Suppressor macrophage treated with lipopolysaccharide for 4 hours (primary cell): ENCODE measurements around the gene ITGA8.
"Not testable (repeated sequence)": the region's sequence is repeated elsewhere in the genome, so short reads cannot be mapped to it uniquely, and the experiment has no call there.

Experiments used
- DNase-seq: peaks from one replicate; pipeline ENCODE4 v3.0.0-alpha.2; 2020

Gene ITGA8

GRCh38 chr10:15485684-15486316, 233.9 kb downstream of the ITGA8 start:
- DNase-seq: peak; percentile 6

- no peak for DNase-seq
Measured at GRCh38 chr10:15485027-15485426, 234.7 kb downstream of the ITGA8 start.

GRCh38 chr10:15484128-15484527, 235.6 kb downstream of the ITGA8 start:
- no peak for DNase-seq

- no peak for DNase-seq
Measured at GRCh38 chr10:15483215-15484075, 236.3 kb downstream of the ITGA8 start.

GRCh38 chr10:15482156-15482555, 237.6 kb downstream of the ITGA8 start:
- DNase-seq: no peak

- no peak for DNase-seq
Measured at GRCh38 chr10:15478950-15479349, 240.8 kb downstream of the ITGA8 start.

GRCh38 chr10:15478429-15478828, 241.3 kb downstream of the ITGA8 start:
- no peak for DNase-seq

GRCh38 chr10:15476337-15476736, 243.4 kb downstream of the ITGA8 start:
- DNase-seq: no peak

- not testable (repeated sequence) for DNase-seq
Measured at GRCh38 chr10:15475439-15475838, 244.3 kb downstream of the ITGA8 start.

GRCh38 chr10:15474671-15475070, 245.1 kb downstream of the ITGA8 start:
- no peak for DNase-seq

- DNase-seq: no peak
Measured at GRCh38 chr10:15473396-15473767, 246.3 kb downstream of the ITGA8 start.

GRCh38 chr10:15472431-15473395, 247.0 kb downstream of the ITGA8 start:
- no peak for DNase-seq

GRCh38 chr10:15472008-15472407, 247.7 kb downstream of the ITGA8 start:
- DNase-seq: no peak

- no peak for DNase-seq
Measured at GRCh38 chr10:15469111-15469510, 250.6 kb downstream of the ITGA8 start.

GRCh38 chr10:15464381-15464780, 255.3 kb downstream of the ITGA8 start:
- no peak for DNase-seq
